NCI-H748 treated with DMSO at 0.1 percent for 48 hours (cell line): ENCODE measurements around the gene SPTLC1.
A peak's percentile ranks its signal among the peaks of the same experiment; 100 is the strongest.
"Not testable (repeated sequence)": the region's sequence is repeated elsewhere in the genome, so short reads cannot be mapped to it uniquely, and the experiment has no call there.

Source experiments
- DNase-seq: peaks from one replicate; lab custom pipeline; 2025; lab: John Stamatoyannopoulos, UW

SPTLC1 gene

GRCh38 chr9:92115071-92115858, at the start of gene SPTLC1:
Gene SPTLC1, minus strand, starts transcription at chr9:92115413. Its CDS starts 43 bp downstream, at chr9:92115370.
- DNase-seq: peak; percentile 90

GRCh38 chr9:92164975-92165374, 49.8 kb upstream of the SPTLC1 start:
- DNase-seq: no peak

- DNase-seq: no peak
Observed at GRCh38 chr9:92164490-92164889, 49.3 kb upstream of the SPTLC1 start.

GRCh38 chr9:92163276-92163675, 48.1 kb upstream of the SPTLC1 start:
- DNase-seq: no peak

- DNase-seq: no peak
Observed at GRCh38 chr9:92160786-92161185, 45.6 kb upstream of the SPTLC1 start.

- no peak for DNase-seq
Observed at GRCh38 chr9:92159058-92159457, 43.8 kb upstream of the SPTLC1 start.

GRCh38 chr9:92158097-92158601, 42.9 kb upstream of the SPTLC1 start:
- no peak for DNase-seq

- not testable (repeated sequence) for DNase-seq
Observed at GRCh38 chr9:92155736-92156135, 40.5 kb upstream of the SPTLC1 start.

GRCh38 chr9:92155221-92155620, 40.0 kb upstream of the SPTLC1 start:
- no peak for DNase-seq

GRCh38 chr9:92153466-92154415, 38.5 kb upstream of the SPTLC1 start:
- DNase-seq: peak; percentile 31

- no peak for DNase-seq
Observed at GRCh38 chr9:92151691-92152393, 36.6 kb upstream of the SPTLC1 start.

GRCh38 chr9:92150501-92151470, 35.6 kb upstream of the SPTLC1 start:
- DNase-seq: not testable (repeated sequence)

- no peak for DNase-seq
Observed at GRCh38 chr9:92147852-92148180, 32.6 kb upstream of the SPTLC1 start.

GRCh38 chr9:92147030-92147851, 32.0 kb upstream of the SPTLC1 start:
- DNase-seq: peak; percentile 63

- DNase-seq: no peak
Observed at GRCh38 chr9:92146610-92147009, 31.4 kb upstream of the SPTLC1 start.

GRCh38 chr9:92145784-92146183, 30.6 kb upstream of the SPTLC1 start:
- not testable (repeated sequence) for DNase-seq

GRCh38 chr9:92142329-92142728, 27.1 kb upstream of the SPTLC1 start:
- no peak for DNase-seq

GRCh38 chr9:92141144-92142129, 26.2 kb upstream of the SPTLC1 start:
- no peak for DNase-seq

- DNase-seq: no peak
Observed at GRCh38 chr9:92140754-92141143, 25.5 kb upstream of the SPTLC1 start.
